Activated T-helper 9 cell treated with anti-CD3 and anti-CD28 coated beads, Interleukin-2, amount 50 U/mL, for 16 hours (primary cell): ENCODE data around the gene RASA2.
A peak's percentile ranks its signal among the peaks of the same experiment; 100 is the strongest.
"Not testable (repeated sequence)": the region's sequence is repeated elsewhere in the genome, so short reads cannot be mapped to it uniquely, and the experiment has no call there.

Source experiments
- DNase-seq: peaks from one replicate; pipeline ENCODE4 v3.0.0-alpha.2; 2020; ENCODE audit warnings: low read depth

The RASA2 gene

DNA sequence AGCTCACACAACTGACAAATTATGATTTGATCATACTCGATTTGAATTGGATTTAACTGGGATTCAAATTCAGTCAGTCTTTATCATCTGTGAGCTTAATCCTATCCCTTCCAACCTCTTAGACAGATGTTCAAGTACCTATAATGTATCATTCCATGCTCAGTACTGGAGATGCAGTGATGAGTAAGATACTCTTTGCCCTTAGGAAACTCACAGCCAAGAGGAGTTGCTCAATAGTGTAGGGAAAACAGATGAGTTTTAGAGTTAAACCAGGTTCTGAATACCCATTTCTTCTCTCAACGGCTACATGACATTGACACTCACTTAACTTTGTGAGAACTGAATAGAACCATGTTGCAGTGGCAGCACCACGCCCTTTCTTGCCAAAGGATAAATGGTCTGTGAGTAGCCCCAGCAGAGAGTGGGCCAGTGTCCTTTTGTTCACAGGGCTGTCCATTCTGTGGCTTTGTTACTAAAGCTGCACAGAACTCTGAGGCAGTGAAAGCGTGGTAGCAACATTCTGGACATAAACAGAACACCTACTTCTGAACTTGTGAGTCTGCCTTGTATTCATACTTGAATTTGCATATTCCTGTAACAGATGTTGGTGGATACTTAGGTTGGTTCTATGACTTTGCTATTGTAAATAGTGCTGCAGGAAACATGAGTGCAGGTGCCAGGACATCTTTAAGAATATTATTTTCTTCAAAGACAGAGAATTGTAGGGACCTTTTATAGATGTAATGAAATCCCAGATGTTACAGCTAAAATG is 91.6 kb downstream of the RASA2 start:
- DNase-seq = no peak

DNA sequence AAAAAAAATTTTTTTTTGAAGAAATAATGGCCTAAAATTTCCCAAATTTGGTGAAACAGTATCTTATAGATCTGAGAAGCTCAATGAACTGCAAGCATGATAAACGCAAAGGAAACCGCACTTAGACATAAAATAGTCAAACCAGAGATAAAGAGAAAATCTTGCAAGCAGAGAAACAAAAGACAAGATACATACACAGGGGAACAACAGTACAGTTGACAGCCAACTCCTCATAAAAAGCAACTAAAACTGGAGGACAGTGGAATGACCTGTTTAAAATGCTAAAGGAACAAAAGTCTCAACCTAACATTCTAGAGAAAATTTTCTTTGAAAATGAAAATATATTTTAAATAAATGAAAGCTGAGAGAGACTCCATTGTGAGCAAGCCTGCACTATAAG is 107.5 kb downstream of the RASA2 start:
- no peak for DNase-seq

DNA sequence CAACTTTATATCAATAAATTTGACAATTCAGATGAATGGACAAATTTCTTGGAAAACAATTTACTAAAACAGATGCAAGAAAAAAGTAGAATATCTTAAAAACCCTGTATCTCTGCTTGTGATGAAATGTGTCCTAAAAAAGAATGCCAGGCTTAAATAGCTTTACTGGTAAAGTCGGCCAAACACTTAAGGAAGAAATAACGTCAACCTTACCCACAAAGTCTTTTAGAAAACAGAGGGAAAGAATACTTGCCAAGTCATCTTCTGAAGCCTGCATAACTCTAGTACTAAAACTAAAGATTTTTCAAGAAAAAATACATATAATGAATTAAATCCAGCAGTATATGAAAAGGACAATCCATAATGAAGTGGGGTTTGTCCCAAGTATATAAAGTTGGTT is 111.1 kb downstream of the RASA2 start:
- no peak for DNase-seq

DNA sequence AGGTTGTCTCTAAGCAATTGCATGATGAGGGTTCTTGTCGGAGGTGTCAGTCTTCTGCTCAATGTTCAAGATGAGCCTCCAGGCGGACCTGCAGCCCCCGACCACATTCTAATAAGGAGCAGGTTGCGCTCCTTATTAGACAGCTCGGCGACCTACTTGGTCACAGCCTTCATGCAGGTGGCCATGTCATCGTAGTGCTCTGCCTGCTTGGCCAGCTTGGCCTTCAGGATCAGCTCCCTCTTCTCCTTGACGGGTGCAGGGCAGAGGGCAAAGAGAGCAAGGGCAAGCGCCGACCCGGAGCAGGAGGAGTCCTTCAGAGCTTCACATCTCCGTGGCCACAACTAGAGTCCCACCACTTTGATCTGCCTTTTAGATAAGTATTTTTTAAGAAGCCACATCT is 113.5 kb downstream of the RASA2 start:
- no peak for DNase-seq

DNA sequence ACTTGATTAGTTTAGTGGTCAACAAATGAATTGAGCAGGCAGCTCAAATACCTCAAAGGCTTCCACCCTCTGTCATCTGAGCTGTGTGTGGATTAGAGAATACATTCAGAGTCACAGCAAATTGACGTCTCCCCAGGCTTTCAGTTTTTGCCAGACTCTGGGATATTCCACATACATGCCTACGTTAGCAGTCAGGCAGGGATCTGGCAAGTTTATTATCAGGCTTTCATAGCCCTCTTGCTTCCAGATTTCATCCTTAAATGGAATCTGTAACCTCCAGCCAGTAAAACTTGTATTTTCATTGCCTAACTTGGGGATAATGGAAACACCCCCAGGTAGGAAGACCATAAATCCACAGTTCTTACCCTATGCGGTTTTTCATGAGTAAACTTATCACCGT is 115.9 kb downstream of the RASA2 start:
- no peak for DNase-seq

DNA sequence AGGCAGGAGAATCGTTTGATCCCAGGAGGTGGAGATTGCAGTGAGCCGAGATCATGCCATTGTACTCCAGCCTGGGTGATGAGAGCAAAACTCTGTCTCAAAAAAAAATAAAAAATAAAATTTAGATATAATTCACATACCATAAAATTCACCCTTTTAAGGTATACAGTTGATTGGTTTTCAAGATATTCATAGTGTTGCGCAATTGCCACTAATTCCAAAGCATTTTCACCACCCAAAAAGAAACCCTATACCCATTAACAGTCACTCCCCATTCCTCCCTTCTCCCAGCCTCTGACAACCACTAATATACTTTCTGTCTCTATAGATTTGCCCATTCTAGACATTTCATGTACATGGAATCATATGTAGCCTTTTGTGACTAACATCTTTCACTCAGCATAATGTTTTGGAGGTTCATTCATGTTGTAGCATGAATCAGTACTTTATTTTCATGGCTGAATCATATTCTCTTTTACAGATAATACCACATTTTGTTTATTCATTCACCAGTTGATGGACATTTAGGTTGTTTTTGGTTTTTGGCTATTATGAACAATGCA is 116.7 kb downstream of the RASA2 start:
- DNase-seq = no peak

DNA sequence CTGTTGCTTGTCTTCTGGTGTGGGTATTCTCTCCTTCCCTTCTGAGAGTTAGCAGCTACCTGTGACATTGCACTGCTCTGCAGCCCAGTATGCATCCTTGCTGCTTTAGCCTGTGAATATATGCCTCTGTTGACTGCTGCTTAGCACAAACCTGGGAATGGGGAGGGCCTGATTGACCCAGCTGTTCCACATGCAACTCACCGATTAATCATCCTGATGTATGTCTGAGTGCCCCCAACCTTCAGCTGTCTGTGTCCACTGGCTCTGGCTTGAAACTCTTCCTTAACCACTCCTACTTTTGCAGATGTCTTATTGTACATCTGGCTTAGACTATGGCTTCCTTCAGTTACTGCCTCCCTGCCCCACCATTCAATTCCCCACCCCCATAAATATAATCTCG is 119.1 kb downstream of the RASA2 start:
- DNase-seq = no peak

DNA sequence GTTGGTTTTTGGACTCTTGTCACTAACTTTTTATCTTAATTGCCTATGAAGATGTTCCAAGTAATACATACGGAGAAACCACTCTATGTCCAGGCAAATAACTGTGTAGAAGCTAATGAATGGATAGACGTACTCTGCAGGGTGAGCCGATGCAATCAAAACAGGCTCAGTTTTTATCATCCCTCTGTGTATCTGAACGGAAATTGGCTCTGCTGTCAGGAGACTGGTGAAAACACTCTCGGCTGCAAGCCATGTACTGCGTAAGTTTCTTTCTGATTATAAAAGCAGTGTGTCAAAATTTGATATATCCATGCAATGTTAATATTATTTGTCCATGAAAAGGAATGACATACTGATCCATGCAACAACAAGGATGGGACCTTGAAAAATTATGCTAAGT is 121.6 kb downstream of the RASA2 start:
- DNase-seq = no peak

DNA sequence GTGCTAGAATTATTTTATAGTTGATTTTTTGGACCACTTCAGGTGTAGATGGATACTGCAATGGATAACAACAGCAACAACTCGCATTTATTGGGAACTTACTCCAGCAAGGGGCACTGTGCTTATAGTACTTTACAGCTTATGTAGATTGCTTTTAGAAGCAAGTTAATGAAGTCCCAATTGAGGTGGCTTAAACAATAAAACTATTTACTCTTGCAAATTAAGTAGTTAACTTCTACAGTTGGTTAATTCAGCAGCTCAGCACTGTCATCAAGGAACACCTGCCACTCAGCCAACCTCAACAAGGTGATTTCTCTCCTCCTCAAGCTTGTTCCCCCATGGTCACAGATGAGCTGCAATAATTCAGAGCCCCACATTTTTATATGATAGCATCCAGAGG is 124.1 kb downstream of the RASA2 start:
- no peak for DNase-seq

DNA sequence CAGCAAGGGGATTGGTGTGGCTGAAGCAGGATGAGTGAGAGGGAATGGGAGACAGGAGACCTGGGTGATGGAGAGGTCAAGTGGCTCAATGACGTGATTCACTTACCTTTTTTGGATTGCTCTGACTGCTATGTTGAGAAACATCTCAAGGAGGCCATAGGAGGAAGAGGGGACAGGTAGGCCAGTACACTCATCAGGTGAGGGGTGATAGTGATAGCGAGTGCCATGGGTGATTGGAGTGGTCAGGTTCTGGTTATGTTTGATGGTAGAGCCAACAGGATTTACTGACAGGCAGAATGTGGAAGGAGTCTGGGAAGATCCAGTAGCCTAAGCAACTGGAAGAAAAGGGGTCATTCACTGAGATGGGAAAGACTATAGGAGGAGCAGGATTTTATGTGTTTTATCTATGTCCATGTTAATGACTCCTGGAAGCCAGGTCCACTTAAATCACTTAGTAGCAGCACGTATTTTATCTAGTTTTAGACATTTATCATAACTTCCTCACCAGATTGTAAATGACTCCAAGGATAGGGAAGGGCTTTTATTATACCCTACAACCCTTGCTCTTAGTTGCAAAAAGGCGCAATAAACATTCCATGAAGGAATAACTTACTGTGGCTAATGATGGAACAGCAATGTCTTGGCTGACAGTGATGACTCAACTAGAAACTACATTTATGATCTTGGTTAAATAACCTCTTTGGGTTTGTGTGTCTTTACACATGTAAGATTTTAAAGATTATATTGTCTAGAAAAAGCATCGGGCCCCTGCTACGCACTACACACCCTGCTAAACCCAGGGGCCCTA is 131.5 kb downstream of the RASA2 start:
- no peak for DNase-seq

DNA sequence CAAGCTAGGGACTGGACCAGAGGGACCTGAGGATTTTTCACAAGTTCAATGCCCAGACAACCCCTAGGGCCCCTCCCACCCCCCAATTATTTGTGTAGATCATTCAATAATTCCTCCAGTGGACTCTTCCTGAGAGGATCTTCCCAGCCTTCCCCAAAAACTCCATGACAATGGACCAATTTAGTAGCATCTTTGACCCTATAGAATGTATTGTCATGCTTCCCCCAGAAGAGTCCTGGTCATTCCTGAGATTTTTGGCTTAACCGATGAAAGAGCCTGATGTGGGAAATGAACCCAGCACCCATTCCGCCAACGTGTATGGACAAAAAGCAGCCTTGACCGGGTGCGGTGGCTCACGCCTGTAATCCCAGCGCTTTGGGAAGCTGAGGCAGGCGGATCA is 132.1 kb downstream of the RASA2 start:
- DNase-seq = no peak

DNA sequence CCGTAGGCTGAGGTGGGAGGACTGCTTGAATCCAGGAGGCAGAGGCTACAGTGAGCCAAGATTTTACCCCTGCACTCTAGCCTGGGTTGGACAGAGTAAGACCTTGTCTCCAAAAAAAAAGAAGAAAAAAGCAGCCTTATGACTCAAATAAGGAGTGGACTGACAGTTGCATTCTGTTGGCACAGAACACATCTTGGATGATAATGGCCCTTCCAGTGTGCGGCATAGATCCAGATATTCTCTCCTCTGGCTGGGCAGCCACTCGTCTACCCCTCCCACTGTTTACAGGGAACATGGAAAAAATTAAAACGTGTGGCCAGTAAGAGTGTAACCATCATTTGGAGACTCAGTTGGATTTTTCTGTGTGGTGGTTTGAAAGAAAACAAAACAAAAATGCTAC is 132.6 kb downstream of the RASA2 start:
- no peak for DNase-seq

DNA sequence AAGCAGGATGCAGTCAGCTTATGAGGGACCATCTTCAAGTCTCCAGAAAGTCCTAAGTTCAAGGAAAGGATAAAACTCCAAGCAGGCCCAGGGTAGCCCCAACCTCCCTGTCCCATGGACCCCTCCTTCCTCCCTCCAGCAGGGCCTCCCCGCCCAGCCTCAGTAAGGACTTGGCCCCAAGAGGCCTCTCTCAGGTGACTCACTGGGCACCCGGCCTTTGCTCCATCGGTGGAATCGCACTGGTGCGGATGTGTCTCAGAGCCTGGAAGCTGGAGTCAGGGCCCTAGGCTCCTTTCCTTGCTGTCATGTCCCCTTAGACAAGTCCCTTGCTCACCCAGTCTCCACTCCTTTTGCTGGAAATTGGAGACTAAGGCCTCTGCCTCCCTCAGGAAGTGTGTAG is 136.9 kb downstream of the RASA2 start:
- DNase-seq = no peak

DNA sequence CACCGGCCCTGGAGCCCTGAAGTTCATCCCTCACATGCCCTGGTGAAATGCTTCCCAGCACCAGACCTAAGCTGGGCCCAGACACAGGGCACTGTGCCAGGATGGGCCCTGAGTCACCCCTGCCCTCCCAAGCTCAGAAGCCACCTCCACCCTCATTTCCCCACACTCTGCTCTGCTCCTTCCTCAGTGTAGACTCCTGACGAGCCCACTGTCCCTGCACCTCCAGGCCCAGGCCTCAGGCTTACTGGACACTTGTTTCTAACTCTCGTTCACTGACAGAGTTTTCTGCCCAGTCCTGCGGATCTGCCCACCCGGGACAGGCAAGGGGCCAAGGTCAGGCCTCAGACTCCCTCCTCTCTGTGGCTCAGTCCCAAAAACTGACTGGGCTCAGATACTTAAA is 138.7 kb downstream of the RASA2 start:
- DNase-seq = no peak

DNA sequence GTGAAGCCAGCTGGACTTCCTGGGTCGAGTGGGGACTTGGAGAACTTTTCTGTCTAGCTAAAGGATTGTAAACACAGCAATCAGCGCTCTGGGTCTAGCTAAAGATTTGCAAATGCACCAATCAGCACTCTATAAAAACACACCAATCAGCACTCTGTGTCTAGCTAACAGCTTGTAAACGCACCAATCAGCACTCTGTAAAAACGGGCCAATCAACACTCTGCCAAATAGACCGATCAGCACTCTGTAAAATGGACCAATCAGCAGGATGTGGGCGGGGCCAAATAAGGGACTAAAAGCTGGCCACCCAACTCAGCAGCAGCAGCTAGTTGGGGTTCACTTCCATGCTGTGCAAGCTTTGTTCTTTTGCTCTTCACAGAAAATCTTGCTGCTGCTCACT is 141.5 kb downstream of the RASA2 start:
- DNase-seq = not testable (repeated sequence)

DNA sequence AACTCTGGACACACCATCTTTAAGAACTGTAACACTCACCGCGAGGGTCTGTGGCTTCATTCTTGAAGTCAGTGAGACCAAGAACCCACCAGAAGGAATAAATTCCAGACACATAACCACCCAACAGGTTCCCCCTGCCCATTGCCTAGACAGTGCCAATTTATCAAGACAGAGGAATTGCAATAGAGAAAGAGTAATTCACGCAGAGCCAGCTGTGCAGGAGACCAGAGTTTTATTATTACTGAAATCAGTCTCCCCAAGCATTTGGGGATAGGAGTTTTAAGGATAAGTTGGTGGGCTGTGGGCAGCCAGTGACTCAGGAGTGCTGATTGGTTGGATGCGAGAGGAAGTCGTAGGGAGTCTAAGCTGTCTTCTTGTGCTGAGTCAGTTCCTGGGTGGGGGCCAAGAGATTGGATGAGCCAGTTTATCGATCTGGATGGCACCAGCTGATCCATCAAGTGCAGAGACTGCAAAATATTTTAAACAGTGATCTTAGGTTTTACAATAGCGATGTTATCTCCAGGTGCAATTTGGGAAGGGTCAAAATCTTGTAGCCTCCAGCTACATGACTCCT is 142.1 kb downstream of the RASA2 start:
- DNase-seq = not testable (repeated sequence)

DNA sequence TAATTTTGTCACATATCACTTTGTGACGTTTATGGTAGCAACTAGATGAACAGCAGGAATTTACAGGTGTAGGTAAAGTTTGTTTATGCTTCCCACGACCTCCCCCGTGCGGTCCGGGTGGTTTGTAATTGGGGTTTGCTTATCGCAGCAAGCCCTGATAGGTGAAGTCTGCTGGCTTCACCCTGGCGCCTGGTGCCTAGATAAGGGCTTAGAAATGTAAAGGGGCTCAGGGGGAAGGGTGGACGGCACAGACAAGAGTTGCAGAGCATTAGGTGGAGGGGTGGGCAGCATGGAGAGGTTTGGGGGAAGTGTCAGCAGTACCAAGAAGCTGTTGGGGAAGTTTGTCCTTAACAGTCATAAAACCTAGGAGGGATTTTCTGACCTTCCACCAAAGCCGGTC is 143.1 kb downstream of the RASA2 start:
- no peak for DNase-seq

DNA sequence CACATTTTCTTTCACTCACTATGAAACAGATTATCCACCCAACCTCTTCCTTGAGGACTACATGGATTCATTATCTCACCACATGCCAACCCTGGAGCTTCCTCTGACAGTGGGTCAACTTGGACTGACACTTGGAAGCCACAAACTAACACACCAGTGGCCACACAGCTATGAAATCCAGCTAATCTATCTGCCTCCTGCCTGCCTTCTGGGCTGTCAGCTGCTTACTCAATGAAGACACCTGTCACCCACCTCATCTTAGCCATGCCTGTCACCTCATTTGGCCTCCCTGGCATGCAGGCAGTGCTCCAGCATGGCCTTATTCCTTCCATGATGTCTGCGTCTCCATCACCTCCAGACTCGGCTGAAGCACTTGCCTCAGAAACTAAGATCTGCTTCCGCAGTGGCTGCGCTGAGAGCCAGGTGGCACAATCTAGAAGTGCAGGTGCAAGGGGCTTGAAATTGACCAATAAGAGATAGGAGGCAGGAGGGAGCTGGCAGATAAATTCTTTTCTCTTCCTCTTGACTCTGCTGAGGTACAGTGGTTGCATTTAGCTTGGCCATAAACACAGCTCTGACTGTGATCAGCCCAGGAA is 146.1 kb downstream of the RASA2 start:
- no peak for DNase-seq

DNA sequence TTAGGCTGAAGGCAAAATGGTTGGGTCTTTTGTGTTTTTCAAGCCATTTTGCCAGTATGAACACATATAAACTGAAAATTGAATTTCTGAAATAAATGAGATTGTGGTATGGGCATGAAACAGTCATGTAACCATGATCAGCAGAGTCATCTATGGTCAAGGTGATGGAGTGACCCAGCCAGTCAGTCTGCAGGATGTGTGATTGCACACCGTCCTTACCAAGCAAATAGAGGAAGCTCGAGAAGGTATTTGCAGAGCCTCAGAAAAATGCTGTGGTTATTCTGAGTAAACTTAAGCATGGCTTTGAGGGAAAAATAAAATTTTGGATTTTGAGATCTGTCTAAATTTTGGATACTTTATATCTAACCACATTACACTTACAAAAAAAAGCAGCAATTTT is 155.4 kb downstream of the RASA2 start:
- DNase-seq = no peak

DNA sequence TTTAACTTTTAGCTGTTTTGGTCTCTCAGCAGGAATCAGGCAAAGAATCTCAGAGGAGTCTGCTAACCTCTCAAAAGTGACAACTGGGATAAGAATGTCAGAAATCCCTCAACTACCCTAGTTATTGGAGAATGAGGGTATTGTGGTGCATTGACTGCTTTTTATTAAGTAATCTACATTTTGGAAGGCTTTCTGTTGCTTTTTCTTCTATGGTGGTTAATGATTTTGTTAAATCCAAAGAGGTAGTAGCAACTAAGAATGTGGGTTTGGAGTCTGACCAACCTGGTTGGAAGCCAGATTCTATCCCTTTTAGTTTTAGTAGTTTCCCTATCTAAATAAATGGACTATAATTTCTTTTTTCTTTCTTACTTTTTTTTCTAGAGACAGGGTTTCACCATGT is 156.6 kb downstream of the RASA2 start:
- no peak for DNase-seq

DNA sequence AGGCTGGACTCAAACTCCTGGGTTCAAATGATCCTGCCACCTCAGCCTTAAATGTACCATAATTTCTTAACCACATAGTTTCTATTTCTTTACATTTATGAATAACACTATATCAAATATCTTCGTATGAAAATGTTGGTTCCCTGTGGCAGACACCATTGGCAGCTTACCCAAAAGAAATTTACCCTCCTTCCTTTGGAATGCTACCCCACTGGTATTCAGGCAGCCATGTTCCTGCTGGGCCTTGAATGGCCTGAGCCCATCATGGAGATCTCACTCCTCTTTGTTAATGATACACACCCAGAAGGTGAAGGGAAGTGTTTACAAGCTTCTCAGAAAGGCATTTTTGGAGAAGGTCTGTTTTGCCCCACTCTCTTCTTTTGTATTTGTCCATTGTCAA is 157.0 kb downstream of the RASA2 start:
- no peak for DNase-seq

DNA sequence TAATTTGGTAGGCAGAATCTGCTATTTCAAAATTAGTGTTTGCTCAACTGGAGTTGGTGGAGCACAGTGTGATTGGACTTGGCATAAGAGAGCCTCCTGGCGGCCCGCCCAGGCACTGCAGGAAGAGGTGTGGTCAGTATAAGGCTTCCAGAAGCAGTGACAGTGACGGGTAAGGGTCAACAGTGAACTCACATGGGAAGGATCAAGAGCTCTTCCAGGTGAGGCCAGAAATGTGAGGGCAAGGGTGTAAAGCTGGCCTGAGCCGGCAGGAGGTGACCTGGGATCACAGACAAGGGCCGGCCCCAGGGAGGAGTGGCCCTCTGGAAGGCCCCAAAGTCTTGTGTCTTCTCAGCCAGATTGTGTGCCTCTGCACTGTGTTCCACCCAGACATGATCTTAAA is 158.1 kb downstream of the RASA2 start:
- peak; percentile 49 for DNase-seq
